Brain microvascular endothelial cell (primary cell): Measurements from ENCODE around the gene OR2H2.

Experiments
- DNase-seq: peaks from one replicate; pipeline ENCODE4 v3.0.0-alpha.2; 2020
- H3K27ac ChIP-seq: fragments of 250-450 bp; sonication (Bioruptor Pico); 2 replicates; pipeline ENCODE4 v1.5.1; 2020; ENCODE audit warnings: mild to moderate bottlenecking, moderate library complexity
- H3K27me3 ChIP-seq: fragments of 250-450 bp; sonication (Bioruptor Pico); replicated peaks from 2 replicates; pipeline ENCODE4 v1.5.1; 2020; ENCODE audit warnings: mild to moderate bottlenecking
- H3K36me3 ChIP-seq: fragments of 250-450 bp; sonication (Bioruptor Pico); replicated peaks from 2 replicates; pipeline ENCODE4 v1.5.1; 2020; ENCODE audit warnings: mild to moderate bottlenecking
- H3K4me3 ChIP-seq: 2 replicates; pipeline ENCODE4 v1.5.1; 2011; ENCODE audit warnings: low read depth, mild to moderate bottlenecking, control low read depth, low read length, moderate library complexity
- in situ Hi-C: cut with HindIII; loops from 2 replicates; pipeline ENCODE4 v1.10.0; 2017; ENCODE audit warnings: low sequenced_read_pairs, low pct_ligation_motif_present
- TF ChIP-seq, protein P1 (sequence below): IDR thresholded peaks from 2 replicates; pipeline ENCODE4 v1.5.1; 2011; ENCODE audit warnings: low read depth, mild to moderate bottlenecking, moderate library complexity, low read length, control low read depth, inconsistent platforms; ENCODE audit errors: missing control alignments

OR2H2 gene

DNA sequence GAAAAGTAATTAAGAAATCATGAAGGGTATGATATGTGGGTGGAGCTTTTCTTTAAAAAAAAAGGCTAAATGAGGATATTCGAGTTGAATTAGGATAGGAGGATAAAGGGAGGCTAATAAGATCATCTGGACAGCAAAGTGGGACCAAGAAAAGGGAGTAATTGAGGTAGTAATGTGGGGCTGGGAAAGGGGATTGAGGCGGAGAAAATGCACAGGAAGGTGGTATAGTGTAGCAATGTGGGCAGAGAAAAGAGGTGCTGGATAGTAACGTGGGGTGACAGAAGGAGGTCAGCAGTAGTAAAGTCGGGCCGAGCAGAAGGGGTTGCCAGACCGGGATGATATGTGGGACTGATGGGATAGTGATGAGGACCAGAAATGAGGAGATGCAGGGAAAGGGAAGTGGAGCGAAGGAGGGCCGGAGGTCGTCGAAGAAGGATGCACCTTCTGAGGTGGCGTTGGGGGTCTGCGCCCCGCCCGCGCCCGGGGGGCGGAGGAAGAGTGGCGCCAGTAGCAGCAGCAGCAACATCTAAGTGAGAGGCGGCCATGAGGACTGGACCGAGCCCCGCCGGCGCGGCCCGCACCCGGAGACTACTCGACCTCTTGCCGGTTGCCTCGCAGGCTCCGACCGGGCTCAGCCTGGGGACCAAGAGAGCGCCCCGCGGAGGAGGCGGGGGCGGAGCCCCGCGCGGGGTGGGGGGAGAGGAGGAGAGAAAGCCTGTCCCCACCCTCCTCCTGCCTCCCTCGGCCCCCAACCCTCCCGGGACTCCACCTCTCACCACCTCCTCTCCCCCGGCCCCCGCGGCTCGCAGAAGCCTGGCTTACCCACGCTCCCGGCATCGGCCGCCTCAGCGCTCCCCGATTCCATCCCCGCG is 47.2 kb downstream of the OR2H2 start:
- H3K36me3 ChIP-seq, result no peaks in the 10 kb centered on the region
- DNase-seq, result no peak
- H3K27me3 ChIP-seq, result no peaks in the 10 kb centered on the region
- H3K4me3 ChIP-seq, result peak overlapping the region; percentile 71
- TF ChIP-seq, protein P1, sequence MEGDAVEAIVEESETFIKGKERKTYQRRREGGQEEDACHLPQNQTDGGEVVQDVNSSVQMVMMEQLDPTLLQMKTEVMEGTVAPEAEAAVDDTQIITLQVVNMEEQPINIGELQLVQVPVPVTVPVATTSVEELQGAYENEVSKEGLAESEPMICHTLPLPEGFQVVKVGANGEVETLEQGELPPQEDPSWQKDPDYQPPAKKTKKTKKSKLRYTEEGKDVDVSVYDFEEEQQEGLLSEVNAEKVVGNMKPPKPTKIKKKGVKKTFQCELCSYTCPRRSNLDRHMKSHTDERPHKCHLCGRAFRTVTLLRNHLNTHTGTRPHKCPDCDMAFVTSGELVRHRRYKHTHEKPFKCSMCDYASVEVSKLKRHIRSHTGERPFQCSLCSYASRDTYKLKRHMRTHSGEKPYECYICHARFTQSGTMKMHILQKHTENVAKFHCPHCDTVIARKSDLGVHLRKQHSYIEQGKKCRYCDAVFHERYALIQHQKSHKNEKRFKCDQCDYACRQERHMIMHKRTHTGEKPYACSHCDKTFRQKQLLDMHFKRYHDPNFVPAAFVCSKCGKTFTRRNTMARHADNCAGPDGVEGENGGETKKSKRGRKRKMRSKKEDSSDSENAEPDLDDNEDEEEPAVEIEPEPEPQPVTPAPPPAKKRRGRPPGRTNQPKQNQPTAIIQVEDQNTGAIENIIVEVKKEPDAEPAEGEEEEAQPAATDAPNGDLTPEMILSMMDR, result no peak
- H3K27ac ChIP-seq, result peak overlapping the region; percentile 16
- in situ Hi-C loops, result no loop called here

DNA sequence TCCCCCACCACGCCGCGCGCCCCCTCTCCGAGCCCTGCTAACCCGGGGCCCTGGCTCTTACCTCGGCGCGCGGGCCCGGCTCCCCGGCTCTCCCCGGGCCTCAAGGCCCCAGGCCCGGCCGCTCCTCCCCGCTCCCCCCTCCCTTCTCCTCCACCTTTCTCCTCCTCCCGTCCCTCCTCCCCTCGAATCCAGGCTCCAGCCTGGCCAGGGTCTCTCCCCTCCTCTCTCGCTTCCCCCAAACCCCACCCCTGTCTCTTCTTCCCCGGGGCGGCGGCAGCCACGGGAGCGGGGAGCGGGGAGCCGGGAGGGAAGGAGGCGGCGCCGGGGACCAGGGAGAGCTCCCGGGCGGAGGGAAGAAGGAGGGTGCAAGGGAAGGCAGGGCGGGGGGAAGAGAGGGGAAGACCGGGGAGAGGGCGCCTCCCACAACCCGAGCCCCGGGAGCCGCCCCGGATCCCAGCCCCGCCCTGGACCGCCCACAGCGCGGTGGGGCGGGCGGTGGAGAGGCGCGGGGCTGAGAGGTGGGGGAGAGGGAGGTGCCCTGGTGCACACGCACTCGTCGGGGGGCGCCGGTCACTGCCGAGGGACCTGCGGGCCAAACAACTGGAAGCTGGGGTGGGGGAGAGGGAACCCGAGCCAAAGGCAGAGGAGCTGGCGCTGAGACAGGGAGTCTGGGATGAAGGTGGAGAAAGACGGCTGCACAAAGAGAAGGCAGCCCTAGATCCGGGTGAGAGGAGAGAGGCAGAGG is 48.0 kb downstream of the OR2H2 start, which contains the start of gene GABBR1:
TSS of gene GABBR1 (minus strand) at position 395 of the 745 bp plus-strand sequence. CDS start 798 bp downstream, outside the sequence.
- in situ Hi-C loops, result no loop called here

DNA sequence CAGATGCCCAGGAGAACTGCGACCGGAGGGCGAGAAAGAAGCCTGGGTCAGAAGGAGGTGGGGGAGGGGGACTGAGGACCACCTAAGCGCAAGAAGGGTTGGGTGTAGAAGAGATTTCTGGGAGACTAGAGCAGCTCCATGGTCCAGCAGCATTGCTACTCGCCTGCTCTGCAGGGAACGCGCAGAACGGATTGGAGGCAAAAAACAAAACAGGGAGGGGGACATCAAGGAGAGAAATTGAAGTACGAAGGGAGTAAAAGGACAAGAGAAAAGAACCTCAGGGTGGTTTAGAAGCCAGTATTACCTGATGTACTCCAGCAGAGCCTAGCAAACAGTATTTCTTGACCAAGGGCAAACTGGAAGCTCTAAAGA is 48.6 kb downstream of the OR2H2 start:
- in situ Hi-C loops, result no loop called here
- no peaks in the 10 kb centered on the region for H3K36me3 ChIP-seq

More for the DNA sequence above, 48.0 kb downstream of the OR2H2 start, which contains the start of gene GABBR1:
- peak within 1 kb of the TSS; percentile 71 for H3K4me3 ChIP-seq
- H3K36me3 ChIP-seq, result no peaks in the 10 kb centered on the region
- peak; percentile 83 for DNase-seq
- H3K27ac ChIP-seq, result peak within 1 kb of the TSS; percentile 16
- TF ChIP-seq, protein P1, result no peak
- no peaks in the 10 kb centered on the region for H3K27me3 ChIP-seq

DNA sequence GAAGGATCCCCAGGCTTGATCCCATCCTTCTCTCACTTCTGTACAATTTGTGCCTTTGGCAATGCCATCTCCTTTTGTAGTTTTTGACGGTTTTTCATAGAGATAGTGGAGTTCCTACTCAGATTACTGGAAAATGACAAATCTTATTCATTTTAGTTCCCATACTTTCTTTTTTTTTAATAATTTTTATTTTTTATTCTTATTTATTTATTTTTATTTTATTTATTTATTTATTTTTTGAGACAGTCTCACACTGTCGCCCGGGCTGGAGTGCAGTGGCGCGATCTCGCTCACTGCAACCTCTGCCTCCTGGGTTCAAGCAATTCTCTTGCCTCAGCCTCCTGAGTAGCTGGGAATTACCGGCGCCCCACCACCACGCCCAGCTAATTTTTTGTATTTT is 52.3 kb downstream of the OR2H2 start:
- TF ChIP-seq, protein P1, result no peak
- Histone ChIP-seq H3K36me3 (no peaks in the 10 kb centered on the region), H3K27me3 (no peaks in the 10 kb centered on the region), H3K4me3 (no peak overlapping the region), H3K27ac (no peak overlapping the region)
- in situ Hi-C loops, result no loop called here
- DNase-seq, result no peak

More for the DNA sequence above, 48.6 kb downstream of the OR2H2 start:
- H3K27ac ChIP-seq, result no peak overlapping the region
- H3K4me3 ChIP-seq, result peak overlapping the region; percentile 71
- TF ChIP-seq, protein P1, result no peak
- H3K27me3 ChIP-seq, result no peaks in the 10 kb centered on the region
- peak; percentile 9 for DNase-seq
